NCI-H1436 (cell line): Measurements from ENCODE around the gene HFM1.
"Not testable (repeated sequence)": the region's sequence is repeated elsewhere in the genome, so short reads cannot be mapped to it uniquely, and the experiment has no call there.

ENCODE experiments used
- DNase-seq: peaks from one replicate; lab custom pipeline; 2025; lab: John Stamatoyannopoulos, UW

HFM1 gene

DNA sequence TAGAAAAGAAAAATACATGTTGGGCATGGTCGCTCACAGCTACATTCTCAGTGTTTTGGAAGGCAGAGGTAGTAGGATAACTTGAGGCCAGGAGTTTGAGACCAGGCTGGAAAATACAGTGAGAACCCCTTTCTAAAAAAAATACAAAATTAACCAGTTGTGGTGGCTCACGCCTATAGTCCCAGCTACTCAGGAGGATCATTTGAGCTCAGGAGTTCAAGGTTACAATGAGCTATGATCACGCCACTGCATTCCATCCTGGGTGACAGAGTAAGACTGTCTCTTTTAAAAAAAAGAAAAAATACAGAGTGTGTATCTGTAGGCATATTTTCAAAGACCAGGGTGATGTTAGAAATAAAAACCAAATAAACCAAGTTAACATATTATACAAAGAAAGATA, 57.8 kb downstream of the HFM1 start:
- no peak for DNase-seq

DNA sequence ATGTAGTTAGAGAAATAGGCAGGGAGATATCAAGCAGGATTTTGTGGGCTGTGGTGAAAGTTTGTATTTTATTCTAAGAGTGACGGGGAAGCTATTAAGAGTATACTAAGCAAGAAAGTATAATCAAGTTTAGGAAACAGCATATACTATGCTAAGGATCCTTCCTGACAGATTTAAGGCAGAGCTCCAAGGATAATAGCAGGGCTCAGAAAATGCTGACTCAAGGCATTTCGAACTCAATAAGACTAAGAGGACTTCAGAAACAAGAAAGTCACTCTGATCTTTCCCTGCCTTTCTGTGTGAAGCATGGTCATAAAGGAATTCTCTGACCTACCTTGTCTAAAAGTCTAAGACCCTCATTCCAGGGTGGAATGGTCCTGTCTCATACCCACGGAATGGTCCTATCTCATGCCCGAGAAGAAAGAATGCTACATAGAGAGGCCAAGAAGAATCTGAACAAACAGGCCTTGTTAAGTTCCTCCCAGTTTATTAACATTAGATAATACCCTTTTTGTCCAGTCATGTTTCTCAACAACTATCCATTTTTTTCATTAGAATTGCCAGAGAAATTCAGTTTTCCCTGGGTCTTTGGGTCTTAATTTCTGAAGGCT, 59.1 kb downstream of the HFM1 start:
- no peak for DNase-seq

DNA sequence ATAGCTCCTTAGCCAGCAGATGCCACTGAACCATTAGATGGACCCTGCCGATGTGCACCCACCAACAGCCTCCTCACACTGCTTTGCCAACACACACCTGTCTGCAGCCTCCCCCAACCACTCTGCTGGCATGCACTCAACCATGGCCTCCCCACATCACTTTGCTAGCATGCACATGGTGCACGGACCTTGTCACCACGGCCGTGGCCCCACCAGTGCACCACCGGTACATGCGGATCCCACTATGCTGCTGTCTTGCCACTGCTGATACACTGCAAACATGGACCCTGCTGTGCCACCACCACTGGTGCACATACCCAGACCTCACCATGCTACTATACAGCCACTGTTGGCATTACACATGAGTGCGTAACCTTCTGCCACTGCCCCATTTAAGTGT, 66.1 kb downstream of the HFM1 start:
- DNase-seq: no peak

DNA sequence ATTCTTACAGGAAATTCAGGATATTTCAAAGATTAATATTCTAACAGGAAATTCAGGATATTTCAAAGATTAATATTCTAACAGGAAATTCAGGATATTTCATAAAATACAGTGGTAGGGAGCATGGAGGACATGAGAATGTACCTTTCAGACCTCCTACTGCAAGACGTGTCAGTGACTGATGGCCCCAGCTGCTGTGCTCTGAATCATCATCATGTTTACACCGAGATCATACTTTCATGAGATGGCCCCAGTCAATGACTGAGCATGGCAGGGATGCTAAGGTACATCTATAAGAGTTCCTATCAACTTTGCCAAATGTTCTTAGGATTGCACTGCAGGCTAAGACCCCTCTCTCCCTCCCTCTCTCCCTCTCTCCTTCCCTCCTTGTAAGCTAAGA, 69.0 kb downstream of the HFM1 start:
- DNase-seq: no peak

DNA sequence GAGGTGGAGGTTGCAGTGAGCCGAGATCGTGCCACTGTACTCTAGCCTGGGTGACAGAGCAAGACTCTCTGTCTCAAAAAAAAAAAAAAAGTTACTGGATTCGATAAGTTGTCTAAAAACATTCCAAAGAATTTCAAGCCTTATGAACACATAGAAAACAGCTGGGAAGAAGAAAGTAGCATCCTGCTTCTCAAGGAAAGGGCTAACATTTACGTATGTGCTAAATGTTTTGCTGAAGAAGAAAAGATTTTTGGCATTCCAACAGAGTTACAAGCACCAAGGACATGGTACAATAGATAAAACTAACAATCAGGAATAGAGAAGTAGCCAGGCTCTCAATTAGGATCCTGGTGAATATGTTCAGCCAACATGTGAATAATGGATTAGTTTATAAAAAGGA, 69.8 kb downstream of the HFM1 start:
- no peak for DNase-seq

DNA sequence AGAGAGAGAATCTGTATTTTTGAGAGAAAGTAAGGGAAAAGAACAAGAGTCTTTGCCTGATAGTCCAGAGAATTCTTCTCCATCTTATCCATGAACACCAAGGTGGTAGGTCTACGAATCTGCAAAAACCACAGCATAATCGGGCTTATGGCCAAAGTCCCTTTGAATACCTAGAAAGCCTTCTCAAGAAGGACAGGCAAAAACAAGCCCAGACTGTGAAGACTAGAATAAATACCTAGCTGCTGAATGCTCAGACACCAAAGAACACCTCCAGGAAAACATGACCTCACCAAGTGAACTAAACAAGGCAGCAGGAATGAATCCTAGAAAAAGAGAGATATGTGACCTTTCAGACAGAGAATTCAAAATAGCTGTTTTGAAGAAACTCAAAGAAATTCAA, 79.2 kb downstream of the HFM1 start:
- DNase-seq: no peak

DNA sequence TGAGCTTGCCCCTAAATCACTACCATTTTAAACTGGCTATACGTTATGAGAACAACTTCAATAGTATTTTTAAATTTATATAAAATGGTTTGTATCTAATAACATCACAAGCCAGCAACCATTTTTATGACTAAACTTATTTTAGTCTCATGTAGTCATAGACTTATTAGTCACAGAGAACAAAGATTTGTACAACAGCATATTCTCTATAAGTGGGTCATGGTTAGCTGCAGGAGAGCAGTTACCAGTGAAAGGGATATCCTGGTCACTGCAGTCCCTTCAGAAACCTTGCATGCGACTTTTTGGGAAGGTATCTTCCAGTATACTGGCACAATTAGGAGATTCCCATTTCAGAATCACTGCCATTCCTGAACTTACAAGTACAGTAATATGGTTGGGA, 90.0 kb downstream of the HFM1 start:
- no peak for DNase-seq

DNA sequence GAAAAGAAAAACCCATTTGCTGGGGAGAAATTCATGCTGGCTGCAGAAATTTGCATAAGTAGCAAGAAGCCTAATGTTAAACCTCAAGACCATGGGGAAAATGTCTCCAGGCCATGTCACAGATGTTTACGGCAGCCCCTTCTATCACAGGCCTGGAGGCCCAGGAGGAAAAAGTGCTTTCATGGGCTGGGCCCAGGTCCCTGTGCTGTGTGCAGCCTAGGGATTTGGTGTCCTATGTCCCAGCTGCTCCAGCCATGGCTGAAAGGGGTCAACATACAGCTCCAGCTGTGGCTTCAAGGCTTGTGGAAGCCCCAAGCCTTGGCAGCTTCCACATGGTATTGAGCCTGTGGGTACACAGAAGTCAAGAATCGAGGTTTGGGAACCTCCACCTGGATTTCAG, 93.0 kb downstream of the HFM1 start:
- DNase-seq: no peak

DNA sequence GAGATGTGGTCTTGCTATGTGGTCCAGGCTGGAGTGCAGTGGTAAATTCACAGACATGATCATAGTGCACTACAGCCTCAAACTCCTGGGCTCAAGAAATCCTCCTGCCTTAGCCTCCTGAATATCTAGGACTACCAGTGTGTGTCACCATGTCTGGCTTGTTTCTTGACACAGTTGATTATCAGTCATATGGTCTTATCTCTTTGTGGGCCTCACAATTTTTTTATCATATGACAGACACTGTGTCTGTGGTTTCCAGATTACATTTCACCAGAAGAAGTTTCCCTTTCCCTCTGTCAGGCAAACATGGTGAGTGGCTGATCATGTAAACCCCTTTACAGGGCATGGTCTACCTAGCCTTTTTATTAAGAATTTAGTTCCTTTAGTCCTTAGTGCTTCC, 96.1 kb downstream of the HFM1 start:
- no peak for DNase-seq

DNA sequence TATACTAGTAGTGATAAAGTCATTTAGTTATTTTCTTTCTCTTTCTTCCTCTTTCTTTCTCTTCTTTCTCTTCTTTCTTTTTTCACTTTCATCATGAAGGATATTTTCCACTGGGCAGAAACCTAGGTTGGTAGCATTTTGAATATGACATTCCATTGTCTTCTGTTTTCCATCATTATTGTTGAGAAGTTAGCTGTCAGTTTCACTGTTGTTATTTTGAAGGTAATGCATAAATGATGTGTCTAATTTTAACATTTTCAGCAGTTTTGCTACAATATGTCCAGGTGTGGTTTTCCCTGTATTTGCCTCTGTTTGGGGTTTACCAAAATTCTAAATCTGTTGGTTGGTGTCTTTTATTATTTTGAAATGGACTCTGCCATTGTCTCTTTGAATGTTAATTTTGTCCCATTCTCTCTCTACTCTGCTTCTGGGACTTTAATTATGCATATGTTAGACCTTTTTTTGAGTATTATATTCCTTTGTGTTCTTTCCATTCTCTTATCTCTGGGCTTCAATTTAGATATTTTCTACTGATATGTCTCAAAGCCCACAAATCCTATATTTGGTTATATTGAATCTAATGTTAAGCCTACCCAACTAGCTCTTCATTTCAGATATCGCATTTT, 96.7 kb downstream of the HFM1 start:
- DNase-seq: no peak

DNA sequence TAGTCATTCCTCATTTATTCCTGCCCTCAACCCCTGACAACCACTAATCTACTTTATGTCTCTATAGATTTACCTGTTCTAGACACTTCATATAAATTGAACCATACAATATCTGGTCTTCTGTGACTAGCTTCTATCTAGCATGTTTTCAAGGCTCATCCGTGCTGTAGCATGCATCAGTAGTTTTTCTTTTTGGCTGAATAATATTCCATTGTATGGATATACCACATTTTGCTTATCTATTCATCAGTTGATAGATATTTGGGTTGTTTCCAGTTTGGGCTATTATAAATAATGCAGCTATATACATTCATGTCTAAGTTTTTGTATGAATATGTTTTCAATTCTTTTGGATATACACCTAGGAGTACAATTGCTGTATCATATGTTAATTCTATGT, 101.5 kb downstream of the HFM1 start:
- DNase-seq: no peak

DNA sequence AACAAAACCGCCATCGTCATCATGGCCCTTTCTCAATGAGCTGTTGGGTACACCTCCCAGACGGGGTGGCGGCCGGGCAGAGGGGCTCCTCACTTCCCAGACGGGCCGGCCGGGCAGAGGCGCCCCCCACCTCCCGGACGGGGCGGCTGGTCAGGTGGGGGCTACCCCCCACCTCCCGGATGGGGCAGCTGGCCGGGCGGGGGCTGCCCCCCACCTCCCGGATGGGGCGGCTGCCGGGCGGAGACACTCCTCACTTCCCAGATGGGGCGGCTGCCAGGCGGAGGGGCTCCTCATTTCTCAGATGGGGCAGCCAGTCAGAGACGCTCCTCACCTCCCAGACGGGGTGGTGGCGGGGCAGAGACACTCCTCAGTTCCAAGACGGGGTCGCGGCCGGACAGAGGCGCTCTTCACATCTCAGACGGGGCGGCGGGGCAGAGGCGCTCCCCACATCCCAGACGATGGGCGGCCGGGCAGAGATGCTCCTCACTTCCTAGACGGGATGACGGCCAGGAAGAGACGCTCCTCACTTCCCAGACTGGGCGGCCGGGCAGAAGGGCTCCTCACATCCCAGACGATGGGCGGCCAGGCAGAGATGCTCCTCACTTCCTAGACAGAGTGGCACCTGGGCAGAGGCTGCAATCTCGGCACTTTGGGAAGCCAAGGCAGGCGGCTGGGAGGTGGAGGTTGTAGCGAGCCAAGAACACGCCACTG, 115.6 kb downstream of the HFM1 start:
- DNase-seq: not testable (repeated sequence)

DNA sequence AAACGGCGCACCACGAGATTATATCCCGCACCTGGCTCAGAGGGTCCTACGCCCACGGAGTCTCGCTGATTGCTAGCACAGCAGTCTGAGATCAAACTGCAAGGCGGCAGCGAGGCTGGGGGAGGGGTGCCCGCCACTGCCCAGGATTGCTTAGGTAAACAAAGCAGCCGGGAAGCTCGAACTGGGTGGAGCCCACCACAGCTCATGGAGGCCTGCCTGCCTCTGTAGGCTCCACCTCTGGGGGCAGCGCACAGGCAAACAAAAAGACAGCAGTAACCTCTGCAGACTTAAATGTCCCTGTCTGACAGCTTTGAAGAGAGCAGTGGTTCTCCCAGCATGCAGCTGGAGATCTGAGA, 117.7 kb downstream of the HFM1 start:
- DNase-seq: not testable (repeated sequence)

DNA sequence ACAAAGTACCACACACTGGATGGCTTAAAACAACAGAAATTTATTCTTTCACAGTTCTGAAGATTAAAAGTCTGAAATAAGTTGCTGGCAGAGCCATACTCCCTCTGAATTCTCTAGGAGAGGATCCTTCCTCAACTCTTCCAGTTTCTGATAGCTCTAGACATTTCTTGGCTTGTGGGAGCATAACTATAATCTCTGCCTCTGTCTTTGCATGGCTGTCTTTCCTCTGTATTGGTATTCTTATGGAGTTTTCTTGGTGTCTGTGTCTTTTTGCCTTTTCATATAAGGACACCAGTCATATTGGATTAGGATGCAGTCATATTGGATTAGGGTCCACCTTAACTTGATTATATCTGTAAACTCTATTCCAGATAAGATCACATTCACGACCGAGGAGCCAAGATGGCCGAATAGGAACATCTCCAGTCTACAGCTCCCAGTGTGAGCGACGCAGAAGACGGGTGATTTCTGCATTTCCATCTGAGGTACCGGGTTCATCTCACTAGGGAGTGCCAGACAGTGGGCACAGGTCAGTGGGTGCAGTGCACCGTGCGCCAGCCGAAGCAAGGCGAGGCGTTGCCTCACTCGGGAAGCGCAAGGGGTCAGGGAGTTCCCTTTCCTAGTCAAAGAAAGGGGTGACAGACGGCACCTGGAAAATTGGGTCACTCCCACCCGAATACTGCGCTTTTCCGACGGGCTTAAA, 118.2 kb downstream of the HFM1 start:
- DNase-seq: not testable (repeated sequence)

DNA sequence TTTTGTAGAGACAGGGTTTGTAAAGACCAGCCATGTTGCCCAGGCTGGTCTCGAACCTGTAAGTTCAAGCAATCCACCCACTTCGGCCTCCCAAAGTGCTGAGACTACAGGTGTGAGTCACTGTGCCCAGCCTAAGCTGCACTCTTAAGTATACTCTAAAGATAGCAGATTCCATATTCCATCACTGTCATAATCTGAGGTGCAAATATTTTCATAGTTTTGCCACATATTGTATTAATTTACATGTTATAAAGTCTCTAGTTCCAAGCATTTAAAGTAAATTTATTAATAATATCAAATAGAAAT, 121.3 kb downstream of the HFM1 start:
- no peak for DNase-seq

DNA sequence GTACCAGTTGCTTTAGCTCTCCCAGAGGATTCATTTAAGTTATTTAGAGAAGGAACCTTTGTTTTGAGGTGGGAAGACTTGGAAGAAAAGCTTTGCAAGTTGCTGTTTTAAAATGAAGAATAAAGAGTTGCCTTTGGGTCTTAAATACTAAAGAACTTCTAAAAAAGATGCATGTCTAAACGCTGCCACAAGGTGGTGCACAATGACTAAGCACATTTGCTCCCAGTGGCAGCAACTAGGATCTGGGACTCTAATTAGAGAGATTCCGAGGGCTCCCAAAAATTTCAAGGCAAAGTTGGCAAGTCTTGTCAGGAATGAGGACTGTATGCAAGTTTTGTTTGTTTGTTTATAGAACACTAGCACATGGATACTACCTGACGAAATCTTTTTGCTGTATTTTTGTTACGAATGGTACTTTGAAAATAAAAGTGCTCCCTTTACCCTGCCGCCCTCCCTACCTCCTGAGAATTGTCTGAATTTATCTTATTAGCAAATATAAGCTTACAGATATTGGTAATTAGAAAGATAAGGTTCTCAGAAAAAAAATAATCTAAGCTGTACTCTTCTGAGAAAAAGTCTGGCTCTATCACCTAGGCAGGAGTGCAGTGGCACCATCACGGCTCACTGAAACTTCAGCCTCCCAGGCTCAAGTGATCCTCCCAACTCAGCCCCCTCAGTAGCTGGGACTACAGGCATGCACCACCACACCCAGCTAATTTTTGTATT, 121.8 kb downstream of the HFM1 start:
- DNase-seq: peak; percentile 47

DNA sequence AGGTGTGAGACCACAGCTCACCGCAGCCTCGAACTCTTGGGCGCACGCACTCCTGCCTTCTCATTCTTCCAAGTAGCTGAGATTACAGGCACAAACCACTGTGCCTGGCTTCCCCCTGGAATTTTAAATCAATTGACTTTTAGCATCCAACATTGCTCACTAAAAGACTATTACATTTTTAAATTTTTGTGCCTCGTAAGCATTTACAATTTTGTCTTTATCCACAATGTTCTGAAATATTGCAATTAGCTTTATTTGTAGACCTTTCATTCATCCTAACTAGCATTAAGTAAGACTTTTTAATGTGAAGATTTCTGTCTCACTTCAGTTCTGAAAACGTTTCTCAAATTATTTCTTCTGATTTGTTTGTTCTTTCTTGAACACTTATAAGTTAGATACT, 122.9 kb downstream of the HFM1 start:
- DNase-seq: no peak

DNA sequence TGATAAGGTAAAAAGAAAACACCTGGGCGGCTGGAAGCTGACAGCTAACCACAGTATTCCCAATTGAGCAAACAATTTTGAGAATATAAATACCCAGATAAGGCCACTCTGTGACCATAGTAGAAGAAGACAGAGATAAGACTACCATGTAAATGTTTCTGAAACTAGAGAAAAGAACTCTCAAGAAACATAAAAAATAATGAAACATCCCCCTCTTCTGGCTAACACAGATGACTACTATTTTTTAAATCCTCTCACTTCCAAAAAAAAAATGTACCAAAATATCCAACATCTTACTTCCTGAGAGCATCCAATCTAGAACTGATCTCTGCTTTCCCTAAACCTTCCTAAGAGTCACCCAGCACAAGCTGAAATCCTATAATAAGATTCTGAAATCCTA, 125.9 kb downstream of the HFM1 start:
- DNase-seq: no peak

DNA sequence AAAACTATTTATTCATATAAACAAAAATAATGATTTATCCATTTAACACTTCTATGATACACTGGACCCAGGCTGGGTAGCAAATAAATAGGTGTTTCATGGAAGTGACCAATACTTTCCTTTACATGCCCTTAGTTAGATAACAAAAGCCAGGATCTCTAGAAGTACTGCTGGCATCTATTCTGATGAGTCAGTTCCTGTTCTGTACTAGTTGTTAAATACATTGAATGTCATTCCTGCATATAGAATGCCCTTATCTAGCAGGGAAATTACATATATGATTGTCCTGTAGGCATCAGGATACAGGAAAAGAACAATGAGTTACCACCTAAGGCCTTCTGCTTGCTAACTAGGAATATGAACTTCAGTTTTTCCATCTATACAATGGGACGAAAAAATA, 130.8 kb downstream of the HFM1 start:
- DNase-seq: no peak

DNA sequence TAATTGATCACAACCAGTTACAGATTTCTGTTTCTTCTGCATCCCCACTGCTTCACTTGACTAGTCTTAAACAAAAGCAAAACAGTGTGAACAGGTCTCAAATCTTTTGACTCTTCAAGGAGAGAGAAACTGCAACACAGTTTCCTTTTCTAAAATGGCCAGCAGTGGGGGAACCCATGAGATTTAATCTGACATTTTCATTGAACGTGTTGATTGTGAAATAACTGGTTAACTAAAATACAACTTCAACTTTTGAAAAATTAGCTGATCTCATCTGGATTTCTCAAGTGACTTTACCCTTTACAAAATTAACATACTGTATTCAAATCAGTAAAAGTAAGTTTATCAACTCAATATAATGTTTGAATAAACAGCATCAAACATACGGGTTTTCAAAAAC, 143.0 kb downstream of the HFM1 start:
- no peak for DNase-seq

DNA sequence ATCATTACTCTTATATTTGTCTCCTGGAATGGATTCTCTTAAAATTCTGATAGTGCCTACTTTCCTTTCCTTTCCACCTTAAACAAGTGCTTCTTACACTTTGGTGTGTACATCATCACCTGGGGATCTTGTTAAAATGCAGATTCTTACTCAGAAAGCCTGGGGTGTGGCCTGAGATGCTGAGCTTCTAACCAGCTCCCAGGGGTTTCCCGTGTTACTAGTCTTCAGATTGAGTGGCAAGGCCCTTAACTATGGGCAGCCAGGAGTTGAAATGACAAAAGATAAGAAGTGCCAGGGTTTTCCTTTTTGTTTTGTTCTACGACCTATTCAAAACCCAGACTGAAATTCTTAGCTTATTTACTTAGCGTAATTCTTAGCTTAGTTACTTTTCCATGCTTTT, 159.2 kb downstream of the HFM1 start:
- no peak for DNase-seq

DNA sequence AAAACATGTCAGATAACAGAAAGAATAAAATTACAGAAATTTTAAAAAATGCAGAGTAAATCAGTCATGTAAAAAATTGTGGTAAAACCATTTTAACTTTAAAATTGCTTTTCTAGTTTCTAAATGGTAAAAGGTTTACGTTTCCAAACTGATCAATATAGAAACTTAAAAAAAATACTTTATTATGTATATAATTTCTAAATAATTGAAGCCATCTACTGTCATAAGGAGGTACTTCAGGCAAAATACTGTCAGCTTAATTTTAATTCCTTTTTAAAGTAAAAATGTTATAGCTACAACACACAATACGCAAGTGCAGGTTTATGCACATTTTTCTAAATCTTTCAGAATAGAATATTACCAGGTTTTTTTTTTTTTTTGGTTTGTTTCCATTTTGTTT, 159.9 kb downstream of the HFM1 start:
- no peak for DNase-seq

DNA sequence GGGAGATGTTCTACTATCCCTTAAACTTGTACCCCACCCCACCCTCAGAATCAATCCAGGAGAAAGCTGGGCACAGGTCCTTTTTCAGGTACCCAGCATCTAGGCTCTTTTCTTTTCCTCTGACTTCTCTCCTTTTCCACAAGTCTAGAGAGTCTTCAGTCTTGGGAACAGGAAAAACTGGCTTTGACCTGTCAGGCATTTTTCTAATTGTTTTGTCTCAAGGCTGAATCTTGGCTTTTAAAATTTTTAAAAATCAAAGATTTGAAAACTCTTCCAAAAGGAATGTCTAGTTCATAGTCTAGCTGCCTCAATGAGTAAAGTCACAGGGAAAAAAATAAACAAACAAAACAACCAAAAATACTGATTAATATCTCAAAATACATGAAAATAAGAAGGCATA, 161.5 kb downstream of the HFM1 start:
- no peak for DNase-seq
